Esophagus muscularis mucosa (tissue), 4 donors: ENCODE data around the gene VAV1.

ENCODE experiments used
- EP300 ChIP-seq: sonication (generic); formaldehyde crosslinking; IDR thresholded peaks from one replicate; pipeline ENCODE4 v1.6.1; 2017; ENCODE audit warnings: antibody characterized with exemption
- POLR2A ChIP-seq: fragments of 450-650 bp; IDR thresholded peaks from one replicate; pipeline ENCODE4 v1.6.1; 2017; ENCODE audit warnings: antibody characterized with exemption, moderate library complexity, mild to moderate bottlenecking, low read depth
- POLR2AphosphoS5 ChIP-seq, 2 donors: sonication (generic); formaldehyde crosslinking; IDR thresholded peaks; one replicate each; pipeline ENCODE4 v1.6.1; 2017; ENCODE audit warnings: antibody characterized with exemption in 2 of 2
- TF ChIP-seq, protein P1 (sequence below), 3 experiments: fragments of 200-600 bp in 2 of 3; fragments of 450-650 bp in 1 of 3; sonication (generic) in 2 of 3; IDR thresholded peaks; one replicate each; pipeline ENCODE4 v1.5.1; 2017 to 2019; ENCODE audit warnings: antibody characterized with exemption in 3 of 3, mild to moderate bottlenecking in 2 of 3, moderate library complexity in 1 of 3

DNA sequence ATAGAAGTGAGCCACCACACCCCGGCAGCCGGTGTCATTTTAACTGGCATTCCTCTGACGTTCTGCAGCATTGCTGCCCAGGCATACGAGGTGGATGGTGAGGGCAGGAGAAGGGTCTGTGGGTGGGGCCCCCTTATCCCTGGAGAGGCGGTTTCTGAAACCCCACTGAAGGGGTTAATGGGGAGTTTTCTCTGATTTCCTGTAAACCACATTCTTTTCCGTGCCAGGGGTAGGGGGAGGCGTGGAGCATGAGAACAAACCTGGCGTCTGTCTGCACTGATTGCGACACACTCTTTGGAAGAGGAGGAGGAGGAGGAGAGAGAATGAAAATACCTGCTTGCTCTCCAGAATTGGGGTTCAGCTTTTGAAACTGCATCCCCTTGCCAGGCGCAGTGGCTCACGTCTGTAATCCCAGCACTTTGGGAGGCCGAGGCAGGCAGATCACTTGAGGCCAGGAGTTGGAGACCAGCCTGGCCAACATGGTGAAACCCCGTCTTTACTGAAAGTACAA is 49.3 kb upstream of the VAV1 start:
- TF ChIP-seq, protein P1, sequence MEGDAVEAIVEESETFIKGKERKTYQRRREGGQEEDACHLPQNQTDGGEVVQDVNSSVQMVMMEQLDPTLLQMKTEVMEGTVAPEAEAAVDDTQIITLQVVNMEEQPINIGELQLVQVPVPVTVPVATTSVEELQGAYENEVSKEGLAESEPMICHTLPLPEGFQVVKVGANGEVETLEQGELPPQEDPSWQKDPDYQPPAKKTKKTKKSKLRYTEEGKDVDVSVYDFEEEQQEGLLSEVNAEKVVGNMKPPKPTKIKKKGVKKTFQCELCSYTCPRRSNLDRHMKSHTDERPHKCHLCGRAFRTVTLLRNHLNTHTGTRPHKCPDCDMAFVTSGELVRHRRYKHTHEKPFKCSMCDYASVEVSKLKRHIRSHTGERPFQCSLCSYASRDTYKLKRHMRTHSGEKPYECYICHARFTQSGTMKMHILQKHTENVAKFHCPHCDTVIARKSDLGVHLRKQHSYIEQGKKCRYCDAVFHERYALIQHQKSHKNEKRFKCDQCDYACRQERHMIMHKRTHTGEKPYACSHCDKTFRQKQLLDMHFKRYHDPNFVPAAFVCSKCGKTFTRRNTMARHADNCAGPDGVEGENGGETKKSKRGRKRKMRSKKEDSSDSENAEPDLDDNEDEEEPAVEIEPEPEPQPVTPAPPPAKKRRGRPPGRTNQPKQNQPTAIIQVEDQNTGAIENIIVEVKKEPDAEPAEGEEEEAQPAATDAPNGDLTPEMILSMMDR (IDR thresholded peaks at IDR 0.05) = no peak
- TF ChIP-seq POLR2AphosphoS5 (IDR thresholded peaks at IDR 0.05) (no peak), EP300 (no peak), POLR2A (no peak)
